Measurements from ENCODE around the gene SNORC. TPM values are rescaled to one million over a fixed set of nuclear protein-coding genes. Genes with fewer than 3 reads are reported as not detected.
"Not testable (repeated sequence)": the region's sequence is repeated elsewhere in the genome, so short reads cannot be mapped to it uniquely, and the experiment has no call there.

SNORC gene
- total RNA-seq, 3 donors from 2014 or later: 13.3 to 48.1 (median 31.5) TPM

DNA sequence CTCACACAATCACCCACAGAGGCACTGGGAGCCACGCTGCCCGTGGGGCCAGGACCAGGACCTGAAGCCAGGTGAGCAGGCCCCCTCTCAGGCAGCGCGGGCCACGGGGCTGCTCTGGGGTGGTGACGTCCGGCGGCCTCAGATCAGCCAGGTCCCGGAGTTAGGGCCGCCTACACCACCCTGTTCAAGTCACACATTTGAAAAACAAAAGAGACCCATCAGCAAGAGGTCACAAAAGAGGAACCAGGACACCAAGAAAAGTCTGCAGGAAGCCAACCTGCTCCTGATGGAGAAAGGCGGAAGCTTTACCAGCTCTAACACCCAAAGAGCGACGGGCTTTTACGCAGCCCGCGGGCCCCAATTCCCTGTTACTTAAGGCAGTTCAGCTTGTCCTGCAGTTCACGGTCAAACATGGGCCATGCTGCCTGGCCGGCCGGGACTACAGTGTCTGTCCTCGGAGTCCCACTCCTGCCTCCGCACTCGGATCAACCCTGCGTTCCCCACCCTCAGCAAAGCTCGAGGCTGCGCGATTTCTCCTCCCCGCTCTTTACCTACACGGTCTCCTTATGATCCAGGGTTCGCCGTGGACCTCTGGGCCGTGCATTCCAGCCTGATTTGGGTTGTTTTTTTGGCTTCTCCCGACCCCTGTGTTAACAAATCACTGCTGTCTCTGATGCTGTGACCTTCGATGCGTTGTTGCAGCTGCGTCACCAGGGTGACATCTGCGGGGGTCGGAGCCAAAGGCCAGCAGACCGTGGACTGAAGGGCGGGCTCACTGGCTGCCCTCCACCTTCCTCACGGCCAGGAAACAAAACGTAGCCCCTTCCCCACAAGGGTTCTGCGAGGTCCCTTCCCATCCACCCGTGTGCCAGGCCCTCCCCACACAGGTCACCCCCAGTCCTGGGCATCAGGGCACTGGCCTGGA, 31.0 kb downstream of the SNORC start:
- H3K4me1 ChIP-seq (ENCODE audit: low read depth): no peaks in the 10 kb centered on the region
- intact Hi-C loops (cut with DNase I, micrococcal nuclease): no loop called here
- H3K36me3 ChIP-seq (ENCODE audit: low read depth): no peaks in the 10 kb centered on the region
- TF ChIP-seq, protein P1, sequence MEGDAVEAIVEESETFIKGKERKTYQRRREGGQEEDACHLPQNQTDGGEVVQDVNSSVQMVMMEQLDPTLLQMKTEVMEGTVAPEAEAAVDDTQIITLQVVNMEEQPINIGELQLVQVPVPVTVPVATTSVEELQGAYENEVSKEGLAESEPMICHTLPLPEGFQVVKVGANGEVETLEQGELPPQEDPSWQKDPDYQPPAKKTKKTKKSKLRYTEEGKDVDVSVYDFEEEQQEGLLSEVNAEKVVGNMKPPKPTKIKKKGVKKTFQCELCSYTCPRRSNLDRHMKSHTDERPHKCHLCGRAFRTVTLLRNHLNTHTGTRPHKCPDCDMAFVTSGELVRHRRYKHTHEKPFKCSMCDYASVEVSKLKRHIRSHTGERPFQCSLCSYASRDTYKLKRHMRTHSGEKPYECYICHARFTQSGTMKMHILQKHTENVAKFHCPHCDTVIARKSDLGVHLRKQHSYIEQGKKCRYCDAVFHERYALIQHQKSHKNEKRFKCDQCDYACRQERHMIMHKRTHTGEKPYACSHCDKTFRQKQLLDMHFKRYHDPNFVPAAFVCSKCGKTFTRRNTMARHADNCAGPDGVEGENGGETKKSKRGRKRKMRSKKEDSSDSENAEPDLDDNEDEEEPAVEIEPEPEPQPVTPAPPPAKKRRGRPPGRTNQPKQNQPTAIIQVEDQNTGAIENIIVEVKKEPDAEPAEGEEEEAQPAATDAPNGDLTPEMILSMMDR (IDR thresholded peaks at IDR 0.05): no peak
- H3K9me3 ChIP-seq: no peaks in the 10 kb centered on the region
- no peak overlapping the region for H3K4me3 ChIP-seq
- ATAC-seq (no peak), DNase-seq (no peak)

DNA sequence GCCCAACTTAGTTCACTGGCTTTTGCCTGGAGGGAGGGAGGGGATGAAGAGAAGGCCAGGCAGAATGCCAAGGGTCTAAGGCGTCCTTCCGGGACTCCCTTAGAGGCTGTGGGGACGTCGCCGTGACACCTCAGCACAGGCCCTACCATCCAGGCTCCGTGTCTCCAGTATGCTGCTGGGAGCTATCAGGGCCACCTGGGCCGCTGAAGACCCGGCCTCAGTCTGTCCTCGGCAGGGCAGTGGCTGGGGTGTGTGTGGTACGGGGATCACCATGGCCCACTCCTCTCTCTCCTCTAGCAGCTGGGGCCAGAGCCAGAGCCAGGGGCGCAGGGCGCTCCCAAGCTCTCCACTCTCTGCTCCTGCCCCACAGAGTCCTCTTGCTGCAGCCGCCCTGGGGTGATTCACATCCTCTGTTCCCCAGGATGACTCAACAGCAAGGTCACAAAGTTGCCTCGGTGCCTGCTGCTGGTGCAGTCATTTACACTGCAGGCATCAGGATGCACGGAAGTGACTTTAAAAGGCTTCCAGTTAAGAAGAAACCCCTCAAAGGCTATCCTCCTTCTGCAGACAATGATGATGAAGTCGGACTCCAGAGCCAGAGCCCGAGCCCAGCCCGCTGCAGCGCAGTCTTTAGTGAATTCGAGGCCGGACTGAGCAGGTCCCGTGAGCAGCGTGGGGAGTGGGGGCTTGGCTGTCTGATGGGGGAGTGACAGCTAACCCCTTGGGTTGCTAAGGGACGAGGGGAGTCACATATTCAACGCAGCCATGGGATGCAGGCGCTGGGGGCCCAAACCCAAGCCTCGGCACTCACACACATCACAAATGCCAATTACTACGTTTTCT, 31.9 kb downstream of the SNORC start:
- Histone ChIP-seq H3K4me1 (ENCODE audit: low read depth) (no peaks in the 10 kb centered on the region), H3K36me3 (ENCODE audit: low read depth) (no peaks in the 10 kb centered on the region), H3K4me3 (no peak overlapping the region), H3K9me3 (no peaks in the 10 kb centered on the region)
- DNase-seq (no peak), ATAC-seq (no peak)
- intact Hi-C loops (cut with DNase I, micrococcal nuclease): no loop called here
- TF ChIP-seq, protein P1 (IDR thresholded peaks at IDR 0.05): no peak

DNA sequence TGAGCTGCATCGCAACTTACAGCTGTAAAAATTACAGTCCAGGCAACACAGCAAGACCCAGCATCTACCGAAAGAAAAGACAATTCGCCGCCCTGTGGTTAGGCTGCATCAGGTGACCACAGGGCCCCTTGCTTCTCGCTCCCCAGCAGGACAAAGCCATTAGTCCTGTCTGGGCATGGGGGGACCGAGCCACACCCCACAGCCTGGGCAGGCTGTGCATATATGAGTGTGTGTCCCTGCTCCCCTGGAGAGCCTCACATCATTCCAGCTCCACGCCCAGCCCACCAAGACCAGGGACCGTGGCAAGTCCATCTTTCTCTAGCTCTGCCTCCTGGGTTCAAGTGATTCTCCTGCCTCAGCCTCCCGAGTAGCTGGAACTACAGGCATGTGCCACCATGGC, 33.9 kb downstream of the SNORC start:
- no peaks in the 10 kb centered on the region for H3K4me1 ChIP-seq (ENCODE audit: low read depth)
- no peaks in the 10 kb centered on the region for H3K36me3 ChIP-seq (ENCODE audit: low read depth)
- no peak overlapping the region for H3K4me3 ChIP-seq
- no peaks in the 10 kb centered on the region for H3K9me3 ChIP-seq
- intact Hi-C loops (cut with DNase I, micrococcal nuclease): no loop called here
- DNase-seq (no peak), ATAC-seq (no peak)
- TF ChIP-seq, protein P1 (IDR thresholded peaks at IDR 0.05): no peak

DNA sequence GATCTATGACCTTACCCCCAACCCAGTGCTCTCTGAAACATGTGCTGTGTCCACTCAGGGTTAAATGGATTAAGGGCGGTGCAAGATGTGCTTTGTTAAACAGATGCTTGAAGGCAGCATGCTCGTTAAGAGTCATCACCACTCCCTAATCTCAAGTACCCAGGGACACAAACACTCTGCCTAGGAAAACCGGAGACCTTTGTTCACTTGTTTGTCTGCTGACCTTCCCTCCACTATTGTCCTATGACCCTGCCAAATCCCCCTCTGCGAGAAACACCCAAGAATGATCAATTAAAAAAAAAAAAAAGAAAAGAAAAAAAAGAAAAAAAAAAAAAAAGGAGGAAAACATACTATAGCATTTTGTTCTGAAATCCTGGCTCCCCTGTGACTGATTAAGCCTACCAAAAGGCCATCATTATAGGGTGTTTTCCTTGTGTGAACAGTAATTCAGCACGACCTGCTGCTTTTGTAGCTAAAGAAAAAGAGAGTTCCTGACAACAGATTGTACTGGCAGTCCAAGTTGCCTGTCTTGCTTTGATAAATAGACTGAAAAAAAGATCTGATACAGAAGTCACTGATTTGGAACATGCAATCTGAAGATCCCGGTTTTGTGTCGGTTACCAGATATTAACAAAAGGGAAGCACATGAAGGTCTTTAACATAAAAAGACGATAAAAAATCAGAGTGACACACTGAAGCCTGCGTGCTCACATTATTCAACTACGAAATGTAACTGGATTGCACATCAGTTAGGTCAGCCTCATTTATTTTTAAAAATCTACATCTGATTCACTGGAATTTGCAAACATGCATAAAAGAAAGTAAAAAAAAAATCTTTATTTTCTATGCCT, 37.0 kb downstream of the SNORC start:
- intact Hi-C loops (cut with DNase I, micrococcal nuclease); H3K9me3 ChIP-seq; H3K4me1 ChIP-seq (ENCODE audit: low read depth); H3K4me3 ChIP-seq; H3K36me3 ChIP-seq (ENCODE audit: low read depth); ATAC-seq; DNase-seq: not testable (repeated sequence)

DNA sequence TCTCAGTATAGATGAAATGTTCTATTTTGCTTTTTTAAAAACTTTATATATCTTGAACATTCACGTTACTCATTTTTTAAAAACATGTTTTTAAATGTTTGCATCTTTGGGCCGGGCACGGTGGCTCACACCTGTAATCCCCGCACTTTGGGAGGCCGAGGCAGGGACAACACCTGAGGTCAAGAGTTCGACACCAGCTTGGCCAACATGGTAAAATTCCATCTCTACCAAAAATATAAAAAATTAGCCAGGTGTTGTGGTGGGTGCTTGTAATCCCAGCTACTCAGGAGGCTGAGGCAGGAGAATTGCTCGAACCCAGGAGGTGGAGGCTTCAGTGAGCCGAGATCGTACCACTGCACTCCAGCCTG, 37.6 kb downstream of the SNORC start:
- ATAC-seq; H3K9me3 ChIP-seq; H3K4me3 ChIP-seq; H3K4me1 ChIP-seq (ENCODE audit: low read depth); H3K36me3 ChIP-seq (ENCODE audit: low read depth); intact Hi-C loops (cut with DNase I, micrococcal nuclease); DNase-seq: not testable (repeated sequence)

DNA sequence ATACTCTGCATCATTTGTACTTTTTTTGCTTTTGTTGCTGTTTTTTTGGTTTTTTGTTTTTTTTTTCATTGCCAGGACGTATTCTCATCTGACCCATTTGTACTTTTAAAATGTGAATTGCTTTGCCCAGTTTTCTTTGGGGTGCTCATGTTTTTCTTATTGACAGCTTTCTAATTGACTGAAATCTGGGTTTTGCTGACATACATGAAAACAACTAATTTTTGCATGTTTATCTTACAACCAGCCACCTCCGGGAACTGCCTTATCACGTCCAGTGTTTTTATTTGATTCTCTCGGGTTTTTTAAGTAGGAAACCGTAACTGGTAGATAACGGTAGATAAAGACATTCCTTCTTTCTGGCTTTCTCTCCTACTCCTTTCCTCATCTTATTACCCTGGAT, 38.6 kb downstream of the SNORC start:
- no peaks in the 10 kb centered on the region for H3K36me3 ChIP-seq (ENCODE audit: low read depth)
- no peaks in the 10 kb centered on the region for H3K4me1 ChIP-seq (ENCODE audit: low read depth)
- TF ChIP-seq, protein P1 (IDR thresholded peaks at IDR 0.05): no peak
- no peak overlapping the region for H3K4me3 ChIP-seq
- intact Hi-C loops (cut with DNase I, micrococcal nuclease): no loop called here
- no peak for DNase-seq
- ATAC-seq: no peak
- H3K9me3 ChIP-seq: peaks cover 8% of the 10 kb centered on the region

Data from mucosa of descending colon (tissue), 3 donors.